ENCODE data around the gene ARMC3.
"Not testable (repeated sequence)": the region's sequence is repeated elsewhere in the genome, so short reads cannot be mapped to it uniquely, and the experiment has no call there.

GRCh38 chr10:22909673-22910072, 18.2 kb upstream of the ARMC3 start:
- TF ChIP-seq MAFK (IDR thresholded peaks at IDR 0.05; ENCODE audit: low read length); SAFB (IDR thresholded peaks at IDR 0.05; ENCODE audit: borderline replicate concordance, low read depth, low read length); SAFB2 (IDR thresholded peaks at IDR 0.05; ENCODE audit: borderline replicate concordance, low read depth, low read length, severe bottlenecking); ATF6 (CRISPR knock-in tag; IDR thresholded peaks at IDR 0.05); EZH2 (IDR thresholded peaks at IDR 0.05; ENCODE audit: borderline replicate concordance, low read depth, low read length); YBX1 (IDR thresholded peaks at IDR 0.05): not testable (repeated sequence)

Data from K562 (cell line).